Hematopoietic multipotent progenitor cell treated with erythropoietin and hydrocortisone succinate and interleukin-3 and kit ligand, for 8 days (in vitro differentiated cells): ENCODE results near the gene GEMIN4.
"Not testable (repeated sequence)": the region's sequence is repeated elsewhere in the genome, so short reads cannot be mapped to it uniquely, and the experiment has no call there.

Experiments used
- DNase-seq: peaks from one replicate; pipeline ENCODE4 v3.0.0-alpha.2; 2015

GEMIN4 gene

DNA sequence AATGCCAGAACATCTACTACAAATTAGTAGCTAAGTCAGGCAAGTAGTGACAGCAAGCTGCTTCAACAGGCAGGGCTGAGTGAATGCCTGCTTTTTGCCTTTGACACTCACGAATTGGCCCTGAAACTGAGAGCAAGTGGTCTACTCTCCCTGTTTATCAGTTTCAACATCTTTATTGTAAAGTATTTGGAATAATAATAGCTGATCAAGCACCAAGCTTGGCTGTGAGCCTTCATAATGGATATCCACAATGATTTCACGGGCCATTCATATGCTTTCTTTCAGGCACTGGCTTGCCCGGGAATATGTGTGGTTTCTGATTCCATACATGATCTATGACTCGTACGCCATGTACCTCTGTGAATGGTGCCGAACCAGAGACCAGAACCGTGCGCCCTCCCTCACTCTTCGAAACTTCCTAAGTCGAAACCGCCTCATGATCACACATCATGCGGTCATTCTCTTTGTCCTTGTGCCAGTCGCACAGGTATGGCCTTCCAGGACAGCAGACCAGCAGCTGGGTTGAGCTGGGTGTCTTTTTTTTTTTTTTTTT is 14.4 kb downstream of the GEMIN4 start:
- no peak for DNase-seq

- DNase-seq = no peak
These were observed 18.3 kb downstream of the GEMIN4 start for GRCh38 chr17:733743-734142.

GRCh38 chr17:732902-733720 is 19.0 kb downstream of the GEMIN4 start:
- DNase-seq = peak; percentile 39

DNA sequence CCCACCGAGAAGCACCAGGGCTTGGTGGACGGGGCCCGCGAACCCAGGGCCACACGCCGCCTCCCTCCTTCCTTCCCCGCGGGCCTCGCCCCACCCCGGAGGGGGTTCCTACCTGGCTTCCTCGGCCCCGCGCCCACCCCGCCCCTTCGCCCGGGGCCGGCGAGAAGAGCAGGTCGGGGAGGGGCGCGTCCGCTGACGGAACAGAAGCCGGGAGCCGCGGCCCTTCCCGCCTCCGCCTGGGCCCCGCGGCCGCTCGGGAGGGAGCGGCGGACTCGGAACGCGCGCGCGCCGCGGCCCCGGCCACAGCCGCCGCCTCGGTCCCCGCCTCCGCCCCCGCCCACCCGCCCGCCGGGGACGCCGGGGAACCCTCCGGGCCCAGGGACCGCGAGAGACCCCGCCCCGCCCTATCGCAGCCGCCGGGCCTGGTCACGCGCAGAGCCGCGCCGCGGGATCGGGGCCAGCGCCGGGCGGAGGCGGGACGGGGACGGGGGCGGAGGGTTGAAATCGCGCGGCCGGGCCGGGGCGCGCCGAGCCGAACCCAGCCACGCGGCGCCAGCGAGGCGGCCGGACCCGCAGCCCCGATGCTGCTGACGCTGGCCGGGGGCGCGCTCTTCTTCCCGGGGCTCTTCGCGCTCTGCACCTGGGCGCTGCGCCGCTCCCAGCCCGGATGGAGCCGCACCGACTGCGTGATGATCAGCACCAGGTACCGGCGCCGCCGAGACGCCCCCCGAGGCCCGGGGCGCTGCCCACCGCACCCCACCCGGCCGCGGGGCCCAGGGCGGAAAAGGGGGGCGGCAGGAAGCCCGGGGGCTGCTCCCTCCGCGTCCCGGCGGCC is 19.8 kb downstream of the GEMIN4 start, which contains the start of gene TLCD3A:
TLCD3A (plus strand) TSS at position 530 of the 835 bp plus-strand sequence; CDS start at position 582, 52 bp downstream.
- peak; percentile 61 for DNase-seq

GRCh38 chr17:731644-732066 is 20.4 kb downstream of the GEMIN4 start:
- peak; percentile 14 for DNase-seq

DNA sequence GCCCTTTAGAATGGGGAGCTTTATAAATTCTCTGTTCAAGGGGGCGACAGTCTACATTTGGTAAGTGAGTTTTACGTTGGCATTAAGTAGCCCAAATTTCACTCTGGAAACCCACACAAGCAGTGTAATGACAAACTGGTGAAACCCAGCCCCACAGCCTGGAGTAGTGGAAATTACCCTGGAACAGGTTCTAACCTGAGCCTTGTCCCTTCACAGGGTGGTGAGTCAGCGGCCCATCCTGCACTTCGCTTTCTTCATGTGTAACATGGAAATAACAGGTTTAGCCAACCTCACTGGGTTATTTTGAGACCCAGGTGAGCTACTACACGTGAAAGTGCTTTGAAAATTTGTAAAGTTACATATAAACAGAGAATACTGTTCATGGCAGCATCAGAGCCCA is 23.2 kb downstream of the GEMIN4 start:
- DNase-seq = no peak

GRCh38 chr17:726271-726919 is 25.7 kb downstream of the GEMIN4 start:
- DNase-seq = no peak

GRCh38 chr17:725746-726145 is 26.3 kb downstream of the GEMIN4 start:
- DNase-seq = no peak

DNA sequence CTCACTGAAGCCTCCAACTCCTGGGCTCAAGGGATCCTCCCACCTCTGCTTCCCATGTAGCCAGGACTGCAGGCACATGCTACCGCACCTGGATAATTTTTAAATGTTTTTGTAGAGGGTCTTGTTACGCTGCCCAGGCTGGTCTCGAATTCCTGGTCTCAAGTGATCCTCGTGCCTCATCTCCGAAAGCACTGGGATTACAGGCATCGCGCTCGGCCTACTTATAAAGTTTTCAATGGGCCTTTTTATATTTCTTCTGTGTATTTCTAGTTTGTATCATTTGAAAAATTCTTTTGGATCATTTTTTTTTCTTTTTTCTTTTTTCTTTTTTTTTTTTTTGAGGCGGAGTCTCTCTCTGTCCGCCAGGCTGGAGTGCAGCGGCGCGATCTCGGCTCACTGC is 27.0 kb downstream of the GEMIN4 start:
- no peak for DNase-seq

- no peak for DNase-seq
These were observed 30.5 kb downstream of the GEMIN4 start for GRCh38 chr17:721540-721937.

DNA sequence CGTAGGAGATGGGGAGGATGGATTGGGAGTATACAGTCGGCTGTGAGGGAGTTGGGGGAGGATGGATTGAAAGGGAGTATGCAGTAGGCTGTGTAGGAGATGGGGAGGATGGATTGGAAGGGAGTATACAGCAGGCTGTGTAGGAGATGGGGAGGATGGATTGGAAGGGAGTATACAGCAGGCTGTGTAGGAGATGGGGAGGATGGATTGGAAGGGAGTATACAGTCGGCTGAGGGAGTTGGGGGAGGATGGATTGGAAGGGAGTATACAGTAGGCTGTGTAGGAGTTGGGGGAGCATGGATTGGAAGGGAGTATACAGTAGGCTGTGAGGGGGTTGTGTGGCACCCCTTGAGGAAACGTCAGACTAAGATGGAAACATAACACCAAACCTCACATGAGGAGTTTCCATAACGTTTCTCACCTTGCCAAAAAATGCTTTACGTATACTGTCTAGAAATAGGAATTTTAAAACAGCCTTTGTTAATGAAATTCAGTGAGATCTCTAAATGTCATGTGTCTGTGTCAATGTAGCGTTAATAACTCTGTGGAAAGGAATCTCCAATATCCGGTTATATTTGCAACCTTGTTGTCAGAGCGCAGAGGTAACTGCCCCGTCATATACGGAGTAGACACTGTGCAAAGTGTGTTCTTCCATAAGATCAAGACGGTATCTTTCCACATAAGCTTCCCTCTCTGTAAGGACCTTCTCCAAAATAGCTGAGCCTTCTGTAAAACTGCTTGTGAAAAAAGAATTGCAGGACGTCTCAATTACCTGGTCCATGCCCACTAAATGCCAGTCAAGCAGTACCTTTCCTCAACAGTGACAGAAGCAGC is 31.1 kb downstream of the GEMIN4 start:
- DNase-seq = no peak

DNA sequence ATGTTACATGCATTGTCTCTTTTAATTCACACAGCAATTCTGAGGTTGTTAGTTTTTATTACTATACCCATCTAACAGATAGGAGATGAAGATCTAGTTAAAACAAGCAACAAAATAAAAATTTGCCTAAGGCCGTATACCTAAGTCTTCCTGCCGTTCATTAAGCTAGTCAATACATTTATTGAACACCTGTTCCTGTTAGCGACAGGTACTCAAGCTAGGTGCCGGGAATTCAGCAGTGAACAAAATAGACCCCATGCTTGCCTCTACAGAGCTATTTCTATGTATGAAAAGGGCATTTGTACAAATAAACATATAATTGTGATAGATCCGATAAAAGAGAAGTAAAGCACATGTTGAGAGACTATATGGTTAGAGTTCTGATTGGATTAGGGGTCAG is 34.0 kb downstream of the GEMIN4 start:
- DNase-seq = no peak

DNA sequence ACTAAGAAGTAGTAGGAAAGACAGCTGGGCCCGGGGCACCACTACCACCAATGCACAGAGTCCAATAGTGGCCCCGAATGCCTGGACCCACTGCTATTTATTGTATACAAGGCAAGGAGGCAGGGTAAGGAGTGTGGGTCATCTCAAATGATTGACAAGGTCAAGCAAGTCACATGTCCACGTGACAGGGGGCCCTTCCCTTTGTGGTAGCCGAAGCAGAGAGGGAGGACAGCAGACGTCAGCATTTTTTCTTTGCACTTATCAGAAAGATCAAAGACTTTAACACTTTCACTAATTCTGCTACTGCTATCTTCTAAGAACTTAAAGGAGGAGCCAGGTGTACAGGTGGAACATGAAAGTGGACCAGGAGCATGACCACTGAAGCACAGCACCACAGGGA is 43.9 kb downstream of the GEMIN4 start:
- DNase-seq = no peak

DNA sequence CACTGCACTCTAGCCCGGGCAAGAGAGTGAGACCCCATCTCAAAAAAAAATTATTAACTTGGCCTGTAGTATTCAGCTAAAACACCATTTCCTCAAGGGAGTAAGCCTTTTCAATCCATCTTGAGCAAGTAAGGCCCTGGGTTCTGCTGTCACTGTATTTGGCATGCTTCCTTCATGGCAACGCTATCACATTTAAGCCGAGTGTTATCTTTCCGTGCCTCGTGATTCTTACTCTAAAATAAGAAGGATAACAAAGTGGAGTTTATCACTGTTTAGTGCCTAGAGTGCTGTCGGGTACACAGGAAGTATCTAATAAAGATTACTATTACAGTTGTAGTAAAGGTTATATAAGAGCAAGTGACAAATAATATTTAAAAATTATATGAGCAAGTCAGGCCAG is 46.2 kb downstream of the GEMIN4 start:
- peak; percentile 78 for DNase-seq

GRCh38 chr17:705011-705410 is 47.1 kb downstream of the GEMIN4 start:
- no peak for DNase-seq

DNA sequence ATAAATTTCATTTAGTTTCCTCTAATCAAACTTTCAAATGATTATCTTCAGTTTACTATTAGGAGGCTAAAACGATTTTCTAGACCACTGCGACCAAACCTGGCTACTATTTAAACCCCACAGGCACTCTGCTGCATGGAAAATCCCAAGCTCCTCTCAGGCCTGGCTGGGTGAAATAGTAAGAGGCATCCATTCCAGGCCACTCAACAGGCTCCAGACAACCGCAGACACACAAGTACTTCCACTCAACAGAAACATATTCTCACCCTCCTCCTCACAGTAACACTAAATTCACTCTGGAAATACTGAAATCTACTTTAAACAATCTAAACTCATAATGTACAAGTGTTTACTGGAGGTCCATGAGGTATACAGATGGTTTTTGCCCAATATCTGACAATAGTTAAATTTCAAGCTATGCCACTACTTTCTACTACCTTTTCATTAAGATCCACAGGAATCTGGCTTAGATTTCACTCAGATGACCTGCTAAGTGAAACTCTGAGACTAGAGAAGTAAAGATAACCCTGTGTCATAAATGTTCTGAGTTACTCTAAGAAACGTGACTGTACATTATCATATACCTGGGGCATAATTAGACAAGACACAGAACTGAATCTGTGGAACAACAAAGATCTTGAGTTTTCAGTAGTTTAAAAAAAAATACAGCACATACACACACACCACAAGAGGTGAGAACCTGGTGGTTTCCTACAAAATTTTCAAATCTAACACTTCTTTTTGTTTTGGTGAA is 47.8 kb downstream of the GEMIN4 start:
- DNase-seq = no peak

DNA sequence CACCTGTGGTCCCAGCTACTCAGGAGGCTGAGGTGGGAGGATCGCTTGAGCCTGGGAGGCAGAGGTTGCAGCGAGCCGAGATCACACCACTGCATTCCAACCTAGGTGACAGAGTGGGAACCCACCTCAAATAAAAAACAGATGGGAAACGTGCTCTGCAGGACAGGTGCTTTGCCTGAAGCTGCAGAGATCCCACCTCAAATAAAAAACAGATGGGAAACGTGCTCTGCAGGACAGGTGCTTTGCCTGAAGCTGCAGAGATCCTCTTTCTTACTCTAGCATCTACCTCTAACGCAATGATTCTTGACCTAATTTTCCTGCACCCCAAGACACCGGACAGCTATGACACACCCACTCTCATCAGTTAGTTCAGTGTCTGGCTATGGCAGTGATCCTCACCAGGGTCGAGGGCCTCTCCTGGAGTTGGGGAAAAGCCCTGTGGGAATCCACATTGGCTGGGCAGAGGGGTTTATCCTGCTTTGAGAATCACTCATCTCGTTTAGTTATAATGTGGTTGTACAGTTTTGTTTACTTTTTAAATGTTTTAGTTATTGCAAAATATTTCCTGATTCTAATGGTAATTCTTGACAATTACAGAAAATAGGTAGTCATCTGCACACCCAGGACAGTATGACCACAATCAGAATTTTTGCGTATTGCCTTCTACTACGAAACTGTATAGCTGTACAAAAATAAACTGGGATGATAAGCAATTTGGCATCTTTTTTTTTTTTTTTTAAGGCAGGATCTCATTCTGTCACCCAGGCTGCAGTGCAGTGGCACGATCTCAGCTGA is 48.8 kb downstream of the GEMIN4 start:
- DNase-seq = no peak

GRCh38 chr17:700504-701094 is 51.5 kb downstream of the GEMIN4 start:
- peak; percentile 42 for DNase-seq

DNA sequence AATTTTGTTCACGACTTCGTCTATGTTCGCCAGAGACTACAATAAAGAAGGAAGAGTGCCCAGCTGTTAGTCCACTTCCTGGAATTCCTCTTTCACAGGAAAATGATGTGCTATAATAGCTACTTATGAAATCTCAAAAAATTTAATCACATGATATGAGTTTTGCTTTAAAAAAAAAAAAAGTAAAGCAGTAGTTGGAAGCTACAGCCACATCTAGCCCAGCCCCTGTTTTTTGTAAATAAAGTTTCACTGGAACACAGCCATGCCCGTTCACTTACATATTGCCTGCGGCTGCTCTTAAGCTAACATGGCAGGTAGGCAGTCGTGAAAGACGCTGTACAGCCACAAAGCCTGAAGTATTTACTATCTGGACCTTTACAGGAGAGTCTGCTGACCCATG is 52.7 kb downstream of the GEMIN4 start:
- no peak for DNase-seq

DNA sequence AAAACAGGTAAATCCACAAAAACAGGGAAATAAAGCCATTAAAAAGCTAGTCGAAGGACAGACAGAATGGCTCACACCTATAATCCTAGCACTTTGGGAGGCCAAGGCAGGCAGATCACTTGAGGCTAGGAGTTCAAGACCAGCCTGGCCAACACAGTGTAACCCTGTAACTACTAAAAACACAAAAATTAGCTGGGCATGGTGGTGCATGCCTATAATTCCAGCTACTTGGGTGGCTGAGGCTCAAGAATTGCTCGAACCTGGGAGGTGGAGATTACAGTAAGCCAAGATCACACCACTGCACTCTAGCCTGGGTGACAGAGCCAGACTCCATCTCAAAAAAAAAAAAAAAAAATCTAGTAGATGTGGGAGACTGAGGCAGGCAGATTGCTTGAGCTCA is 54.0 kb downstream of the GEMIN4 start:
- not testable (repeated sequence) for DNase-seq
